Upper lobe of left lung (tissue), 6 donors: ENCODE measurements around the gene FUCA1. TPM values are rescaled to one million over a fixed set of nuclear protein-coding genes. Genes with fewer than 3 reads are reported as not detected.
A peak's percentile ranks its signal among the peaks of the same experiment; 100 is the strongest.
"Not testable (repeated sequence)": the region's sequence is repeated elsewhere in the genome, so short reads cannot be mapped to it uniquely, and the experiment has no call there.

Experiments used
- ATAC-seq, 2 donors: fragments of 200-7000 bp; cut with Tn5 transposase; one replicate each; pipeline ENCODE4 v1.9.1; 2022; ENCODE audit warnings: mild to moderate bottlenecking in 2 of 2, moderate library complexity in 2 of 2; ENCODE audit not compliant: low FRiP score in 2 of 2
- DNase-seq, 2 donors: peaks; one replicate each; pipeline ENCODE4 v3.0.0-alpha.2; 2019 to 2020
- H3K27ac ChIP-seq, 4 donors: fragments of 200-600 bp; sonication (generic); one replicate each; pipeline ENCODE4 v1.5.1; 2016 to 2019
- H3K27me3 ChIP-seq, 4 donors: fragments of 200-600 bp; sonication (generic); one replicate each; pipeline ENCODE4 v1.5.1; 2017 to 2019
- H3K36me3 ChIP-seq, 4 donors: fragments of 200-600 bp; sonication (generic); one replicate each; pipeline ENCODE4 v1.5.1; 2016 to 2019
- H3K4me1 ChIP-seq, 4 donors: fragments of 200-600 bp; sonication (generic); one replicate each; pipeline ENCODE4 v1.5.1; 2018 to 2019
- H3K4me3 ChIP-seq, 4 donors: fragments of 200-600 bp; sonication (generic); one replicate each; pipeline ENCODE4 v1.5.1; 2017 to 2019; ENCODE audit warnings: mild to moderate bottlenecking in 2 of 4, moderate library complexity in 1 of 4
- H3K9me3 ChIP-seq, 4 donors: fragments of 200-600 bp; sonication (generic); one replicate each; pipeline ENCODE4 v1.5.1; 2018 to 2019
- CTCF ChIP-seq, 6 experiments: fragments of 450-650 bp in 4 of 6; fragments of 200-600 bp in 2 of 6; sonication (generic) in 2 of 6; IDR thresholded peaks; one replicate each; pipeline ENCODE4 v1.5.1; 2016 to 2019; ENCODE audit warnings: antibody characterized with exemption in 6 of 6
- EP300 ChIP-seq, 4 donors: sonication (generic); formaldehyde crosslinking; IDR thresholded peaks; one replicate each; pipeline ENCODE4 v1.5.1; 2017; ENCODE audit warnings: antibody characterized with exemption in 4 of 4, control low read depth in 2 of 4
- POLR2A ChIP-seq, 4 donors: fragments of 450-650 bp; IDR thresholded peaks; one replicate each; pipeline ENCODE4 v1.5.1; 2016 to 2017; ENCODE audit warnings: antibody characterized with exemption in 4 of 4, mild to moderate bottlenecking in 2 of 4
- POLR2AphosphoS5 ChIP-seq, 2 donors: sonication (generic); formaldehyde crosslinking; IDR thresholded peaks; one replicate each; pipeline ENCODE4 v1.5.1; 2017; ENCODE audit warnings: antibody characterized with exemption in 2 of 2
- WGBS, 2 donors: methylation state at CpG; one replicate each; pipeline ENCODE4 v1.1.5; 2017 to 2018; 5-methylcytosine and 5-hydroxymethylcytosine counted together
- total RNA-seq, 6 donors: library from RNA; depleted of rRNA in 4 of 6; stranded (reverse); fragments of >200 nt in 4 of 6; gene quantifications; one replicate each; pipeline versions ENCODE4 v1.1.0 to v1.2.1, GENCODE V29; 2016 to 2021
- donor health status: DM: no; HTN: no; CAD: no; lungs with moderate emphysema.
- donor health status: DM: no; HTN: yes; CAD: no; lungs with severe emphysema.

Gene FUCA1
- total RNA-seq, 6 donors from 2014 or later: 22.6 to 70.8 (median 40.5) TPM

- ATAC-seq (no peak), DNase-seq (no peak)
- Histone ChIP-seq H3K27ac (no peak overlapping the region), H3K9me3 (no peaks in the 10 kb centered on the region), H3K4me3 (no peak overlapping the region), H3K4me1 (peaks cover 16 to 30% (median 22%) of the 10 kb centered on the region in 4 donors), H3K27me3 (no peaks in the 10 kb centered on the region), H3K36me3 (peaks cover 0 to 33% (median 9%) of the 10 kb centered on the region in 4 donors)
- TF ChIP-seq EP300 (IDR thresholded peaks at IDR 0.05) (no peak), CTCF (IDR thresholded peaks at IDR 0.05) (no peak), POLR2AphosphoS5 (IDR thresholded peaks at IDR 0.05) (no peak), POLR2A (IDR thresholded peaks at IDR 0.05) (no peak)
- 90 to 94% methylated on average over 5 of the region's 5 CpGs for WGBS, 2 donors
These were observed 64.4 kb downstream of the FUCA1 start for GRCh38 chr1:23803674-23804073.

- peaks cover 20 to 38% (median 26%) of the 10 kb centered on the region in 4 donors for H3K4me1 ChIP-seq
- H3K27ac ChIP-seq, ATAC-seq, DNase-seq, H3K27me3 ChIP-seq, H3K9me3 ChIP-seq, H3K4me3 ChIP-seq: not testable (repeated sequence)
- 90 to 92% methylated on average over 7 of the region's 7 CpGs for WGBS, 2 donors
- peaks cover 0 to 32% (median 7%) of the 10 kb centered on the region in 4 donors for H3K36me3 ChIP-seq
These were observed 65.2 kb downstream of the FUCA1 start for GRCh38 chr1:23802809-23803342.

GRCh38 chr1:23801876-23802275 is 66.2 kb downstream of the FUCA1 start:
- 69 to 77% methylated on average over 10 of the region's 10 CpGs for WGBS, 2 donors
- Histone ChIP-seq H3K27me3 (no peaks in the 10 kb centered on the region), H3K27ac (peak overlapping the region; percentile 94 to 97 (median 95)), H3K4me1 (peaks cover 20 to 48% (median 26%) of the 10 kb centered on the region in 4 donors), H3K4me3 (peak overlapping the region in 1 of 4 donors; percentile 96), H3K9me3 (no peaks in the 10 kb centered on the region), H3K36me3 (peaks cover 0 to 31% (median 13%) of the 10 kb centered on the region in 4 donors)
- DNase-seq (no peak), ATAC-seq (no peak)
- TF ChIP-seq POLR2AphosphoS5 (IDR thresholded peaks at IDR 0.05) (no peak), POLR2A (IDR thresholded peaks at IDR 0.05) (no peak), EP300 (IDR thresholded peaks at IDR 0.05) (no peak), CTCF (IDR thresholded peaks at IDR 0.05) (no peak)

GRCh38 chr1:23801338-23801748 is 66.7 kb downstream of the FUCA1 start:
- 23 to 30% methylated on average over 4 to 16 of the region's 19 CpGs for WGBS, 2 donors
- no peak for ATAC-seq

More at GRCh38 chr1:23801338-23801748, 66.7 kb downstream of the FUCA1 start:
- H3K36me3 ChIP-seq: peaks cover 0 to 36% (median 16%) of the 10 kb centered on the region in 4 donors
- no peaks in the 10 kb centered on the region for H3K27me3 ChIP-seq
- TF ChIP-seq POLR2A (IDR thresholded peaks at IDR 0.05): no peak
- no peak for TF ChIP-seq EP300 (IDR thresholded peaks at IDR 0.05)
- no peak for TF ChIP-seq CTCF (IDR thresholded peaks at IDR 0.05)
- no peak for TF ChIP-seq POLR2AphosphoS5 (IDR thresholded peaks at IDR 0.05)
- H3K27ac ChIP-seq: peak overlapping the region; percentile 94 to 97 (median 95)
- H3K4me3 ChIP-seq: peak overlapping the region; percentile 70 to 96 (median 80)
- H3K9me3 ChIP-seq: no peaks in the 10 kb centered on the region
- peak; percentile 73 to 84 for DNase-seq
- H3K4me1 ChIP-seq: peaks cover 20 to 53% (median 26%) of the 10 kb centered on the region in 4 donors
